Measurements from ENCODE around the gene CMIP. TPM values are rescaled to one million over a fixed set of nuclear protein-coding genes. Genes with fewer than 3 reads are reported as not detected.

CMIP gene
- total RNA-seq, 1 experiment from 2014 or later: 25.7 TPM

GRCh38 chr16:81485824-81486539, 41.4 kb downstream of the CMIP start:
- Histone ChIP-seq H3K27me3 (ENCODE audit: low read length) (no peaks in the 10 kb centered on the region), H2AFZ (ENCODE audit: low read length) (no peak overlapping the region), H3K9me2 (replicated peaks; ENCODE audit: low read length) (no peaks in the 10 kb centered on the region), H3K36me3 (ENCODE audit: low read depth, low read length) (peaks cover 2% of the 10 kb centered on the region; the same call in 1 of the 2 replicates), H4K20me1 (ENCODE audit: low read length) (0 out of 2 replicates have a peak, but pooled peaks cover 10% of the 10 kb centered on the region), H3F3A (ENCODE audit: low read length, unreplicated experiment) (no peaks in the 10 kb centered on the region), H3K79me2 (ENCODE audit: low read length) (peaks cover 100% of the 10 kb centered on the region), H3K4me1 (ENCODE audit: insufficient read depth, low read length) (peaks cover 7% of the 10 kb centered on the region), H3K9ac (ENCODE audit: low read length) (no peak overlapping the region), H3K27ac (ENCODE audit: low read length) (no peak overlapping the region), H3K4me3 (ENCODE audit: low read length) (no peak overlapping the region), H3K4me2 (ENCODE audit: low read length) (no peak overlapping the region), H3K9me3 (ENCODE audit: low read length) (no peaks in the 10 kb centered on the region)
- CTCF ChIA-PET: no interaction called here
- POLR2A ChIA-PET (ENCODE audit: unreplicated experiment): no interaction called here
- ATAC-seq (no peak), DNase-seq (no peak)
- TF ChIP-seq EZH2phosphoT487 (IDR thresholded peaks at IDR 0.05; ENCODE audit: borderline replicate concordance, low read length) (no peak), EZH2 (IDR thresholded peaks at IDR 0.05; ENCODE audit: low read length, unreplicated experiment) (no peak), CTCF (conservative IDR thresholded peaks at IDR 0.05; ENCODE audit: low read depth, low read length) (no peak)
- no TSS peak for BruUV-seq (replicated peaks)
- intact Hi-C loops (cut with micrococcal nuclease): no loop called here

- Histone ChIP-seq H3K9me3 (ENCODE audit: low read length) (no peaks in the 10 kb centered on the region), H3K9me2 (replicated peaks; ENCODE audit: low read length) (no peaks in the 10 kb centered on the region), H3K4me2 (ENCODE audit: low read length) (no peak overlapping the region), H3F3A (ENCODE audit: low read length, unreplicated experiment) (no peaks in the 10 kb centered on the region), H3K27ac (ENCODE audit: low read length) (no peak overlapping the region), H3K27me3 (ENCODE audit: low read length) (no peaks in the 10 kb centered on the region), H3K9ac (ENCODE audit: low read length) (no peak overlapping the region), H3K4me3 (ENCODE audit: low read length) (no peak overlapping the region), H2AFZ (ENCODE audit: low read length) (no peak overlapping the region), H4K20me1 (ENCODE audit: low read length) (0 out of 2 replicates have a peak, but pooled peaks cover 5% of the 10 kb centered on the region), H3K36me3 (ENCODE audit: low read depth, low read length) (peaks cover 2% of the 10 kb centered on the region; the same call in 1 of the 2 replicates), H3K4me1 (ENCODE audit: insufficient read depth, low read length) (peaks cover 10% of the 10 kb centered on the region), H3K79me2 (ENCODE audit: low read length) (peaks cover 100% of the 10 kb centered on the region)
- ATAC-seq (no peak), DNase-seq (no peak)
- ChIA-PET CTCF (no interaction called here), POLR2A (ENCODE audit: unreplicated experiment) (no interaction called here)
- intact Hi-C loops (cut with micrococcal nuclease): no loop called here
- TF ChIP-seq EZH2 (IDR thresholded peaks at IDR 0.05; ENCODE audit: low read length, unreplicated experiment) (no peak), CTCF (conservative IDR thresholded peaks at IDR 0.05; ENCODE audit: low read depth, low read length) (no peak), EZH2phosphoT487 (IDR thresholded peaks at IDR 0.05; ENCODE audit: borderline replicate concordance, low read length) (no peak)
- BruUV-seq (replicated peaks): no TSS peak
These were observed 42.0 kb downstream of the CMIP start for GRCh38 chr16:81486540-81487061.

GRCh38 chr16:81487301-81487720, 42.7 kb downstream of the CMIP start:
- no peak for ATAC-seq
- Histone ChIP-seq H3K27ac (ENCODE audit: low read length) (no peak overlapping the region), H3K9me2 (replicated peaks; ENCODE audit: low read length) (no peaks in the 10 kb centered on the region), H3K27me3 (ENCODE audit: low read length) (no peaks in the 10 kb centered on the region), H3K4me1 (ENCODE audit: insufficient read depth, low read length) (peaks cover 17% of the 10 kb centered on the region), H3K36me3 (ENCODE audit: low read depth, low read length) (peaks cover 2% of the 10 kb centered on the region; the same call in 1 of the 2 replicates), H3K4me2 (ENCODE audit: low read length) (no peak overlapping the region), H3K9me3 (ENCODE audit: low read length) (no peaks in the 10 kb centered on the region), H2AFZ (ENCODE audit: low read length) (no peak overlapping the region), H3F3A (ENCODE audit: low read length, unreplicated experiment) (no peaks in the 10 kb centered on the region), H3K4me3 (ENCODE audit: low read length) (no peak overlapping the region), H4K20me1 (ENCODE audit: low read length) (0 out of 2 replicates have a peak, but pooled peaks cover 5% of the 10 kb centered on the region), H3K9ac (ENCODE audit: low read length) (no peak overlapping the region), H3K79me2 (ENCODE audit: low read length) (peaks cover 100% of the 10 kb centered on the region)
- no TSS peak for BruUV-seq (replicated peaks)
- intact Hi-C loops (cut with micrococcal nuclease): no loop called here
- POLR2A ChIA-PET (ENCODE audit: unreplicated experiment): no interaction called here
- CTCF ChIA-PET: no interaction called here
- DNase-seq: no peak
- no peak for TF ChIP-seq EZH2phosphoT487 (IDR thresholded peaks at IDR 0.05; ENCODE audit: borderline replicate concordance, low read length)
- TF ChIP-seq EZH2 (IDR thresholded peaks at IDR 0.05; ENCODE audit: low read length, unreplicated experiment): no peak
- no peak for TF ChIP-seq CTCF (conservative IDR thresholded peaks at IDR 0.05; ENCODE audit: low read depth, low read length)
